Activated naive CD4-positive, alpha-beta T cell treated with anti-CD3 and anti-CD28 coated beads for 36 hours (primary cell): Measurements from ENCODE around the gene PRND. TPM values are rescaled to one million over a fixed set of nuclear protein-coding genes. Genes with fewer than 3 reads are reported as not detected.
"Not testable (repeated sequence)": the region's sequence is repeated elsewhere in the genome, so short reads cannot be mapped to it uniquely, and the experiment has no call there.

Experiments used
- CTCF ChIA-PET: fragments of 350-600 bp; sonication (Branson Sonifier 250); formaldehyde crosslinking; loops from one replicate; lab custom pipeline; 2021; ENCODE audit warnings: antibody characterized with exemption; lab: Charles Lee
- DNase-seq: peaks from one replicate; pipeline ENCODE4 v3.0.0-alpha.2; 2020
- H3K27ac Mint-ChIP-seq: one replicate; pipeline ENCODE4 v1.8.0; 2021; ENCODE audit warnings: mild to moderate bottlenecking, mixed read lengths
- H3K27me3 Mint-ChIP-seq: one replicate; pipeline ENCODE4 v1.8.0; 2021; ENCODE audit warnings: low read depth, mixed read lengths
- H3K36me3 Mint-ChIP-seq: one replicate; pipeline ENCODE4 v1.8.0; 2021; ENCODE audit warnings: low read depth, mixed read lengths
- H3K4me1 Mint-ChIP-seq: one replicate; pipeline ENCODE4 v1.8.0; 2021; ENCODE audit warnings: low read depth, mixed read lengths
- H3K4me3 Mint-ChIP-seq: one replicate; pipeline ENCODE4 v1.8.0; 2021; ENCODE audit warnings: mild to moderate bottlenecking, moderate library complexity, mixed read lengths
- H3K9me3 Mint-ChIP-seq: one replicate; pipeline ENCODE4 v1.8.0; 2021; ENCODE audit warnings: mixed read lengths
- intact Hi-C: fragments of 100-400 bp; cut with micrococcal nuclease; formaldehyde crosslinking; loops from one replicate; pipeline ENCODE4 v1.15.1; 2023
- total RNA-seq, 2 experiments: library from RNA; stranded (reverse); gene quantifications; one replicate each; pipeline ENCODE4 v1.2.3, GENCODE V29; 2021

Gene PRND
- total RNA-seq, 2 experiments from 2014 or later, result not detected

- CTCF ChIA-PET, result interaction anchor here (0.6 to 8.5 kb wide), 3 partner anchors 18 to 117 kb away, joined by 4 to 90 read pairs (median 12); no protein-coding TSS in a partner anchor
- H3K36me3 Mint-ChIP-seq, H3K9me3 Mint-ChIP-seq, H3K4me3 Mint-ChIP-seq, H3K27ac Mint-ChIP-seq, DNase-seq, H3K27me3 Mint-ChIP-seq, intact Hi-C loops: not testable (repeated sequence)
- peaks cover 20% of the 10 kb centered on the region for H3K4me1 Mint-ChIP-seq
Observed at GRCh38 chr20:4723553-4723952, 1.8 kb downstream of the PRND start.

GRCh38 chr20:4724459-4725262 lies 3.0 kb downstream of the PRND start:
- no peaks in the 10 kb centered on the region for H3K9me3 Mint-ChIP-seq
- DNase-seq, result no peak
- intact Hi-C loops, result no loop called here
- H3K27me3 Mint-ChIP-seq, result no peaks in the 10 kb centered on the region
- peaks cover 20% of the 10 kb centered on the region for H3K4me1 Mint-ChIP-seq
- H3K27ac Mint-ChIP-seq, result no peak overlapping the region
- no peak overlapping the region for H3K4me3 Mint-ChIP-seq
- CTCF ChIA-PET, result interaction anchor here (0.6 to 8.5 kb wide), 7 partner anchors 9 to 123 kb away, joined by 3 to 90 read pairs (median 5); no protein-coding TSS in a partner anchor
- no peaks in the 10 kb centered on the region for H3K36me3 Mint-ChIP-seq

GRCh38 chr20:4725263-4725550 lies 3.5 kb downstream of the PRND start:
- intact Hi-C loops, result no loop called here
- Mint-ChIP-seq H3K4me3 (no peak overlapping the region), H3K9me3 (no peaks in the 10 kb centered on the region), H3K27me3 (no peaks in the 10 kb centered on the region), H3K4me1 (peaks cover 20% of the 10 kb centered on the region), H3K36me3 (no peaks in the 10 kb centered on the region), H3K27ac (no peak overlapping the region)
- no peak for DNase-seq
- CTCF ChIA-PET, result interaction anchor here (0.6 to 8.5 kb wide), 7 partner anchors 8 to 123 kb away, joined by 3 to 90 read pairs (median 5); no protein-coding TSS in a partner anchor

GRCh38 chr20:4726710-4727397 lies 5.1 kb downstream of the PRND start:
- CTCF ChIA-PET, result interaction anchor here (0.6 to 8.5 kb wide), 8 partner anchors 9 to 444 kb away, joined by 3 to 90 read pairs (median 5); no protein-coding TSS in a partner anchor
- Mint-ChIP-seq H3K27ac (peak overlapping the region; percentile 46), H3K9me3 (no peaks in the 10 kb centered on the region), H3K4me1 (peaks cover 13% of the 10 kb centered on the region), H3K4me3 (peak overlapping the region; percentile 40), H3K27me3 (no peaks in the 10 kb centered on the region), H3K36me3 (no peaks in the 10 kb centered on the region)
- DNase-seq, result peak; percentile 89
- intact Hi-C loops, result loop anchor here (1.0 kb wide), 3 partner anchors 87 to 393 kb away; no protein-coding TSS in a partner anchor

GRCh38 chr20:4728120-4728760 lies 6.5 kb downstream of the PRND start:
- CTCF ChIA-PET, result interaction anchor here (1.2 to 1.3 kb wide), 2 partner anchors 11 to 136 kb away, joined by 4 to 5 read pairs; no protein-coding TSS in a partner anchor
- Mint-ChIP-seq H3K27me3 (no peaks in the 10 kb centered on the region), H3K4me1 (peaks cover 13% of the 10 kb centered on the region), H3K4me3 (no peak overlapping the region), H3K27ac (no peak overlapping the region), H3K36me3 (no peaks in the 10 kb centered on the region), H3K9me3 (no peaks in the 10 kb centered on the region)
- DNase-seq, result no peak
- intact Hi-C loops, result no loop called here

- H3K27me3 Mint-ChIP-seq, result peaks cover 2% of the 10 kb centered on the region
- intact Hi-C loops, result no loop called here
- CTCF ChIA-PET, result interaction anchor here (1.2 kb wide), 1 partner anchor 137 kb away, joined by 4 read pairs; no protein-coding TSS in a partner anchor
- H3K27ac Mint-ChIP-seq, result no peak overlapping the region
- no peaks in the 10 kb centered on the region for H3K36me3 Mint-ChIP-seq
- H3K4me1 Mint-ChIP-seq, result peaks cover 13% of the 10 kb centered on the region
- H3K9me3 Mint-ChIP-seq, result no peaks in the 10 kb centered on the region
- H3K4me3 Mint-ChIP-seq, result no peak overlapping the region
- DNase-seq, result peak; percentile 41
Observed at GRCh38 chr20:4729265-4729664, 7.6 kb downstream of the PRND start.

GRCh38 chr20:4730780-4731179 lies 9.1 kb downstream of the PRND start:
- Mint-ChIP-seq H3K9me3 (no peaks in the 10 kb centered on the region), H3K27me3 (peaks cover 2% of the 10 kb centered on the region), H3K4me3 (no peak overlapping the region), H3K36me3 (no peaks in the 10 kb centered on the region), H3K4me1 (peaks cover 13% of the 10 kb centered on the region), H3K27ac (no peak overlapping the region)
- no peak for DNase-seq
- intact Hi-C loops, result no loop called here
- CTCF ChIA-PET, result interaction anchor here (1.9 kb wide), 1 partner anchor 10 kb away, joined by 15 read pairs; no protein-coding TSS in a partner anchor

GRCh38 chr20:4736875-4737274 lies 15.2 kb downstream of the PRND start:
- CTCF ChIA-PET, result interaction anchor here (0.6 to 1.8 kb wide), 3 partner anchors 11 to 147 kb away, joined by 3 to 5 read pairs (median 3); no protein-coding TSS in a partner anchor
- intact Hi-C loops, result no loop called here

GRCh38 chr20:4737857-4738627 lies 16.3 kb downstream of the PRND start:
- H3K4me1 Mint-ChIP-seq, result no peaks in the 10 kb centered on the region
- H3K9me3 Mint-ChIP-seq, result no peaks in the 10 kb centered on the region
- DNase-seq, result no peak
- intact Hi-C loops, result no loop called here
- no peaks in the 10 kb centered on the region for H3K36me3 Mint-ChIP-seq
- H3K27me3 Mint-ChIP-seq, result peaks cover 5% of the 10 kb centered on the region
- H3K4me3 Mint-ChIP-seq, result no peak overlapping the region
- CTCF ChIA-PET, result interaction anchor here (0.6 to 1.4 kb wide), 6 partner anchors 112 to 365 kb away, joined by 3 to 4 read pairs (median 3); no protein-coding TSS in a partner anchor
- H3K27ac Mint-ChIP-seq, result no peak overlapping the region

More at GRCh38 chr20:4736875-4737274, 15.2 kb downstream of the PRND start:
- Mint-ChIP-seq H3K36me3 (no peaks in the 10 kb centered on the region), H3K9me3 (no peaks in the 10 kb centered on the region), H3K4me1 (no peaks in the 10 kb centered on the region), H3K4me3 (no peak overlapping the region), H3K27ac (no peak overlapping the region), H3K27me3 (peaks cover 5% of the 10 kb centered on the region)
- no peak for DNase-seq

GRCh38 chr20:4740774-4741431 lies 19.2 kb downstream of the PRND start:
- intact Hi-C loops, result loop anchor here (1.0 kb wide), 1 partner anchor 215 kb away; no protein-coding TSS in a partner anchor
- no peaks in the 10 kb centered on the region for H3K4me1 Mint-ChIP-seq
- no peaks in the 10 kb centered on the region for H3K9me3 Mint-ChIP-seq
- CTCF ChIA-PET, result interaction anchor here (0.6 to 2.2 kb wide), 25 partner anchors 8 to 633 kb away, joined by 3 to 15 read pairs (median 4); no protein-coding TSS in a partner anchor
- no peak overlapping the region for H3K27ac Mint-ChIP-seq
- H3K4me3 Mint-ChIP-seq, result no peak overlapping the region
- DNase-seq, result peak; percentile 79
- peaks cover 3% of the 10 kb centered on the region for H3K27me3 Mint-ChIP-seq
- H3K36me3 Mint-ChIP-seq, result no peaks in the 10 kb centered on the region

- H3K36me3 Mint-ChIP-seq, result no peaks in the 10 kb centered on the region
- H3K27me3 Mint-ChIP-seq, result no peaks in the 10 kb centered on the region
- H3K4me1 Mint-ChIP-seq, result no peaks in the 10 kb centered on the region
- intact Hi-C loops, result no loop called here
- H3K27ac Mint-ChIP-seq, result no peak overlapping the region
- no peak overlapping the region for H3K4me3 Mint-ChIP-seq
- H3K9me3 Mint-ChIP-seq, result peaks cover 1% of the 10 kb centered on the region
- DNase-seq, result no peak
- CTCF ChIA-PET, result interaction anchor here (0.6 to 2.1 kb wide), 4 partner anchors 8 to 352 kb away, joined by 3 to 4 read pairs (median 3); no protein-coding TSS in a partner anchor
Observed at GRCh38 chr20:4748847-4749246, 27.1 kb downstream of the PRND start.
